ENCODE data around the gene STRBP.

The STRBP gene

GRCh38 chr9:123112015-123112975 is 156.1 kb downstream of the STRBP start:
- no peak for DNase-seq (ENCODE audit: low read depth in 1 of 2, low spot score in 1 of 2)
- H3K4me3 ChIP-seq (replicated peaks; ENCODE audit: insufficient read depth, low read length): no peak overlapping the region
- H3K27ac ChIP-seq (replicated peaks): no peak overlapping the region
- H3K27me3 ChIP-seq (ENCODE audit: insufficient read depth, poor library complexity, severe bottlenecking): no peaks in the 10 kb centered on the region
- no peak for TF ChIP-seq SPI1 (IDR thresholded peaks at IDR 0.05; ENCODE audit: borderline replicate concordance, low read depth)
- TF ChIP-seq REST (IDR thresholded peaks at IDR 0.05; ENCODE audit: insufficient replicate concordance, low read depth): no peak
- TF ChIP-seq POLR2AphosphoS5 (IDR thresholded peaks at IDR 0.05; ENCODE audit: low read depth): no peak
- TF ChIP-seq GABPA (IDR thresholded peaks at IDR 0.05; ENCODE audit: low read depth): no peak

GRCh38 chr9:123111427-123112014 is 156.9 kb downstream of the STRBP start:
- no peak for TF ChIP-seq POLR2AphosphoS5 (IDR thresholded peaks at IDR 0.05; ENCODE audit: low read depth)
- no peak for TF ChIP-seq CTCF (IDR thresholded peaks at IDR 0.05; ENCODE audit: insufficient read depth, low read length)
- TF ChIP-seq REST (IDR thresholded peaks at IDR 0.05; ENCODE audit: insufficient replicate concordance, low read depth): no peak
- TF ChIP-seq SPI1 (IDR thresholded peaks at IDR 0.05; ENCODE audit: borderline replicate concordance, low read depth): no peak
- no peak for TF ChIP-seq GABPA (IDR thresholded peaks at IDR 0.05; ENCODE audit: low read depth)
- Histone ChIP-seq H3K4me3 (replicated peaks; ENCODE audit: insufficient read depth, low read length) (no peak overlapping the region), H3K27ac (replicated peaks) (no peak overlapping the region), H3K27me3 (ENCODE audit: insufficient read depth, poor library complexity, severe bottlenecking) (no peaks in the 10 kb centered on the region)
- DNase-seq (ENCODE audit: low read depth in 1 of 2, low spot score in 1 of 2): no peak

GRCh38 chr9:123109540-123110279 is 158.7 kb downstream of the STRBP start:
- H3K27me3 ChIP-seq (ENCODE audit: insufficient read depth, poor library complexity, severe bottlenecking): no peaks in the 10 kb centered on the region
- H3K27ac ChIP-seq (replicated peaks): no peak overlapping the region
- DNase-seq (ENCODE audit: low read depth in 1 of 2, low spot score in 1 of 2): no peak
- TF ChIP-seq GABPA (IDR thresholded peaks at IDR 0.05; ENCODE audit: low read depth): no peak
- no peak for TF ChIP-seq REST (IDR thresholded peaks at IDR 0.05; ENCODE audit: insufficient replicate concordance, low read depth)
- no peak for TF ChIP-seq CTCF (IDR thresholded peaks at IDR 0.05; ENCODE audit: insufficient read depth, low read length)
- H3K4me3 ChIP-seq (replicated peaks; ENCODE audit: insufficient read depth, low read length): no peak overlapping the region

Measured in HL-60 (cell line).